ENCODE results near the gene RDH11. TPM values are rescaled to one million over a fixed set of nuclear protein-coding genes. Genes with fewer than 3 reads are reported as not detected.

RDH11 gene
- total and polyA plus RNA-seq, 2 experiments from 2014 or later: 41.7 to 92.2 TPM

DNA sequence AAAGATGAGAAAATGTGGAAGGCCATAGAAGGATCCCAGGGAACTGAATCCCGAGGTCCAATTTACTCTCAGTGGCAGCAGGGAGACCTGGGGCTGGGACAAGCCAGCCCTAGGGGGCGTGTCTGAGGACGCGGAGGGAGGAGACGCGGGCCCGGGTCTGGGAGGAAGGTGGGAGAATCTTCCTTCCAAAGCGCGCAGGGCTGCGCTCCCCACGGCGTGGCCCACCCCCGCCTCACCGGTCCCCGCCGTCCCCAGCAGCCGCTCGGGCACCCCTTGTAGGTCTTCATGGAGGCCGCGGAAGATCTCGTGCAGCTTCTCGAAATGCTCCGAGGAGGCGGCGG lies 21.5 kb downstream of the RDH11 start:
- Histone ChIP-seq H3K4me1 (ENCODE audit: low read depth) (peaks cover 9% of the 10 kb centered on the region), H3K4me3 (peak overlapping the region; percentile 89), H3K27ac (peak overlapping the region; percentile 100), H3K27me3 (no peaks in the 10 kb centered on the region), H3K36me3 (peaks cover 10% of the 10 kb centered on the region), H3K9me3 (ENCODE audit: low read depth) (no peaks in the 10 kb centered on the region)
- TF ChIP-seq, protein P1, sequence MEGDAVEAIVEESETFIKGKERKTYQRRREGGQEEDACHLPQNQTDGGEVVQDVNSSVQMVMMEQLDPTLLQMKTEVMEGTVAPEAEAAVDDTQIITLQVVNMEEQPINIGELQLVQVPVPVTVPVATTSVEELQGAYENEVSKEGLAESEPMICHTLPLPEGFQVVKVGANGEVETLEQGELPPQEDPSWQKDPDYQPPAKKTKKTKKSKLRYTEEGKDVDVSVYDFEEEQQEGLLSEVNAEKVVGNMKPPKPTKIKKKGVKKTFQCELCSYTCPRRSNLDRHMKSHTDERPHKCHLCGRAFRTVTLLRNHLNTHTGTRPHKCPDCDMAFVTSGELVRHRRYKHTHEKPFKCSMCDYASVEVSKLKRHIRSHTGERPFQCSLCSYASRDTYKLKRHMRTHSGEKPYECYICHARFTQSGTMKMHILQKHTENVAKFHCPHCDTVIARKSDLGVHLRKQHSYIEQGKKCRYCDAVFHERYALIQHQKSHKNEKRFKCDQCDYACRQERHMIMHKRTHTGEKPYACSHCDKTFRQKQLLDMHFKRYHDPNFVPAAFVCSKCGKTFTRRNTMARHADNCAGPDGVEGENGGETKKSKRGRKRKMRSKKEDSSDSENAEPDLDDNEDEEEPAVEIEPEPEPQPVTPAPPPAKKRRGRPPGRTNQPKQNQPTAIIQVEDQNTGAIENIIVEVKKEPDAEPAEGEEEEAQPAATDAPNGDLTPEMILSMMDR (IDR thresholded peaks at IDR 0.05; ENCODE audit: low read depth, low read length): peak; percentile 32
- peak; percentile 58 to 91 for DNase-seq (ENCODE audit: low read depth in 1 of 2, low spot score in 1 of 2)

DNA sequence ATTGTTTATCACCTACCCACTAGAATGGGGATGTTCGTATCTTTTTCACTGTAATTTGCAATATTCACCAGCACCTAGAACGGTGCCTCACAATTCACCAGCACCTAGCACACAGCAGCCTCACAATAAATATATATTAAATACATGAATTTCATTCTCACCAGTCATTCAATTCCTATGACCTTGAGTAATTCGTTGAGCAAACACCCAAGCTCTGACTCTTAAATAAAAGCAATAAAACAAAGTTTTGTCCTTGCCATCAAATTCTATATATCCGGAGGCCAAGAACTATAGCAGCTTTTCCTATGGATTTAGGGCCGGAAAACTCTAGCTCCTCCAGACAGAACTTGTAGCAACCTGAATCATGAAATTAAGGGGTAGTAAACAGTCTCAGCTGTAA lies 22.1 kb downstream of the RDH11 start:
- peak overlapping the region; percentile 100 for H3K27ac ChIP-seq
- TF ChIP-seq, protein P1 (IDR thresholded peaks at IDR 0.05; ENCODE audit: low read depth, low read length): no peak

DNA sequence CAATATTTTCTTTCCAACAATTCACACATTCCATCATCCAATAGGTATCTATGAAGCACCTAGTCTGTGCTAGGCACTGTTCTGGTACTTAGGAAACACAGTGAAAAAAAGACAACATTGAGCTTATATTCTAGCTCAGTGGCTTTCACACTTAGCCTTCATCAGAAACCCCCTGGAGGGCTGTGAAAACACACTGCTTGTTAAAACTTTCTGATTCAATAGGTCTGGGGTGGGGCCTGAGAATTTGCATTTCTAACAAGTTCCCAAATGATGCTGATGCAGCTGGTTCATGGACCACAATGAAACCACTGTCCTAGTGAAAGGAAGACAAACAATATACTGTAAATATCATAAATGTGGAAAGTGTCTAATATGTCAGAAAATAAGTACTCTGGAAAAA lies 27.0 kb downstream of the RDH11 start:
- H3K4me1 ChIP-seq (ENCODE audit: low read depth): peaks cover 7% of the 10 kb centered on the region
- DNase-seq (ENCODE audit: low read depth in 1 of 2, low spot score in 1 of 2): no peak
- H3K4me3 ChIP-seq: no peak overlapping the region
- H3K9me3 ChIP-seq (ENCODE audit: low read depth): no peaks in the 10 kb centered on the region
- H3K36me3 ChIP-seq: no peaks in the 10 kb centered on the region
- no peak overlapping the region for H3K27ac ChIP-seq
- TF ChIP-seq, protein P1 (IDR thresholded peaks at IDR 0.05; ENCODE audit: low read depth, low read length): no peak
- H3K27me3 ChIP-seq: no peaks in the 10 kb centered on the region

More for the DNA sequence above, 22.1 kb downstream of the RDH11 start:
- Histone ChIP-seq H3K9me3 (ENCODE audit: low read depth) (no peaks in the 10 kb centered on the region), H3K4me1 (ENCODE audit: low read depth) (peaks cover 9% of the 10 kb centered on the region), H3K27me3 (no peaks in the 10 kb centered on the region), H3K4me3 (peak overlapping the region; percentile 89), H3K36me3 (peaks cover 9% of the 10 kb centered on the region)
- no peak for DNase-seq (ENCODE audit: low read depth in 1 of 2, low spot score in 1 of 2)

DNA sequence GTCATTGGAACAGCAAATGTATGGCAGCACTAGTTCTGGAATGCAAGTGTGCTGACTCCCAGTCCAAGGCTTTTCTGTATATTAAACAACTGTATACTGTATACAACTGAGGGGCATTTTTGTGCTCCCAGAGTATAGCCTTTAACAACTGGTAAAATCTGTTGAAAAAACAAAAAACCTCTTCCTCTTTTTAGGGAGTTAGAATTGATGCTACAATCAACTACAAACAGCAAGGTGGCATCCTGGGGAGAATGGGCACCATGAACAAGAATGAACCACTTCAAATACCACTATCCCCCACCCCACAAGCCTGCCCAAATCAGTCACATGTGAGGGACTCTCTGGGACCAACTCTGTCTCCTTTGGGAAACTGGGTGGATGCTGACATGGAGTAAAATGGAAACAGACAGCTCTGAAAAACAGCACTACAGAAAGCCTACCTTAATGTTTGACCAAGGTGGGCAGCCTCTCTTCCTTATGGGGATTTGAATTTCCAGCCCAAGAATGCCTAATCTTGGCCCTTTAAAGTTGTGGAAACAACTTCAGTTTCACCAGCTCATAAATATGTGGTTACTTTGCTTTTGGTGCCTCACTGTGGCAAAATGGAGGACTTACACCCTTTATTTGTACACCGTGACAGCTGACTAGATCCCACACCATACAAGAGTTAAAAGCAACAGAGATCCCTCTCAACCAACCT lies 28.7 kb downstream of the RDH11 start:
- no peak overlapping the region for H3K27ac ChIP-seq
- no peak overlapping the region for H3K4me3 ChIP-seq
- peak; percentile 51 to 83 for DNase-seq (ENCODE audit: low read depth in 1 of 2, low spot score in 1 of 2)
- H3K27me3 ChIP-seq: no peaks in the 10 kb centered on the region
- no peaks in the 10 kb centered on the region for H3K9me3 ChIP-seq (ENCODE audit: low read depth)
- no peaks in the 10 kb centered on the region for H3K36me3 ChIP-seq
- TF ChIP-seq, protein P1 (IDR thresholded peaks at IDR 0.05; ENCODE audit: low read depth, low read length): peak; percentile 72
- no peaks in the 10 kb centered on the region for H3K4me1 ChIP-seq (ENCODE audit: low read depth)

DNA sequence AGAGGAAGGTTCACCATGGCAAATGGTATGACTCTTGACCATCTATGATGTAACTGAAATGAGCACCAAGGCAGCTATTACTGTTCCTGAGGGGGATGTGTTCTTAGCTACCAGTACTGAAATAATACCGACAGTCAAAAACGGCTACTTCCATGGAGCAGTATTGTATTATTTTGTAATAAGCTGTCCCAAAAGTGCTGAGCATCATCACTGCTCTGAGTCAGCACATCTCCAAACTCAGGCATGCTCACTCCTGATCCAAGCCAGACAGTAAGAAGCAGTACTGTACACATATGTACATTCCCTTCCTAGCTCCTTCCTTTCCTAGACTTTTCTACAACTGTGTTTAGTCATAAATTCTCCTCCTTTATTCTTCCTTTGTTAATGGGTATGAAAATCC lies 29.7 kb downstream of the RDH11 start:
- TF ChIP-seq, protein P1 (IDR thresholded peaks at IDR 0.05; ENCODE audit: low read depth, low read length): no peak
- Histone ChIP-seq H3K36me3 (no peaks in the 10 kb centered on the region), H3K4me3 (no peak overlapping the region), H3K27me3 (no peaks in the 10 kb centered on the region), H3K27ac (no peak overlapping the region), H3K9me3 (ENCODE audit: low read depth) (no peaks in the 10 kb centered on the region), H3K4me1 (ENCODE audit: low read depth) (no peaks in the 10 kb centered on the region)
- peak in 1 of 2 donors; percentile 64 for DNase-seq (ENCODE audit: low read depth in 1 of 2, low spot score in 1 of 2)

Measured in cardiac muscle cell (in vitro differentiated cells and primary cell).